Parathyroid adenoma (tissue), 2 donors: Measurements from ENCODE around the gene NECAB3.
A peak's percentile ranks its signal among the peaks of the same experiment; 100 is the strongest.

Experiments
- H2AFZ ChIP-seq: fragments of 300-600 bp; sonication (generic); one replicate; pipeline ENCODE4 v1.7.0; 2017; ENCODE audit warnings: antibody characterized with exemption, mild to moderate bottlenecking
- H3K27ac ChIP-seq: fragments of 300-600 bp; sonication (generic); one replicate; pipeline ENCODE4 v1.7.0; 2017
- H3K27me3 ChIP-seq: fragments of 300-600 bp; sonication (generic); one replicate; pipeline ENCODE4 v1.7.0; 2017; ENCODE audit warnings: low read length; ENCODE audit not compliant: control insufficient read depth, insufficient read depth
- H3K36me3 ChIP-seq: fragments of 300-600 bp; sonication (generic); one replicate; pipeline ENCODE4 v1.7.0; 2017; ENCODE audit warnings: low read length; ENCODE audit not compliant: control insufficient read depth, insufficient read depth
- H3K4me1 ChIP-seq: fragments of 300-600 bp; sonication (generic); one replicate; pipeline ENCODE4 v1.7.0; 2017; ENCODE audit warnings: control low read depth
- H3K4me2 ChIP-seq: fragments of 300-600 bp; sonication (generic); one replicate; pipeline ENCODE4 v1.7.0; 2017; ENCODE audit warnings: low read length
- H3K4me3 ChIP-seq: fragments of 300-600 bp; sonication (generic); one replicate; pipeline ENCODE4 v1.7.0; 2017; ENCODE audit warnings: low read depth, low read length
- H3K79me2 ChIP-seq: fragments of 300-600 bp; sonication (generic); one replicate; pipeline ENCODE4 v1.7.0; 2017; ENCODE audit warnings: control low read depth
- H3K9ac ChIP-seq: fragments of 300-600 bp; sonication (generic); one replicate; pipeline ENCODE4 v1.7.0; 2017; ENCODE audit warnings: mild to moderate bottlenecking
- H3K9me3 ChIP-seq: fragments of 300-600 bp; sonication (generic); one replicate; pipeline ENCODE4 v1.7.0; 2017; ENCODE audit warnings: low read length; ENCODE audit not compliant: control insufficient read depth
- TF ChIP-seq, protein P1 (sequence below): fragments of 300-600 bp; sonication (generic); IDR thresholded peaks from one replicate; pipeline ENCODE4 v1.7.0; 2017; ENCODE audit warnings: antibody characterized with exemption, mild to moderate bottlenecking
- donor health status: primary hyperparathyroidism.

Gene NECAB3

DNA sequence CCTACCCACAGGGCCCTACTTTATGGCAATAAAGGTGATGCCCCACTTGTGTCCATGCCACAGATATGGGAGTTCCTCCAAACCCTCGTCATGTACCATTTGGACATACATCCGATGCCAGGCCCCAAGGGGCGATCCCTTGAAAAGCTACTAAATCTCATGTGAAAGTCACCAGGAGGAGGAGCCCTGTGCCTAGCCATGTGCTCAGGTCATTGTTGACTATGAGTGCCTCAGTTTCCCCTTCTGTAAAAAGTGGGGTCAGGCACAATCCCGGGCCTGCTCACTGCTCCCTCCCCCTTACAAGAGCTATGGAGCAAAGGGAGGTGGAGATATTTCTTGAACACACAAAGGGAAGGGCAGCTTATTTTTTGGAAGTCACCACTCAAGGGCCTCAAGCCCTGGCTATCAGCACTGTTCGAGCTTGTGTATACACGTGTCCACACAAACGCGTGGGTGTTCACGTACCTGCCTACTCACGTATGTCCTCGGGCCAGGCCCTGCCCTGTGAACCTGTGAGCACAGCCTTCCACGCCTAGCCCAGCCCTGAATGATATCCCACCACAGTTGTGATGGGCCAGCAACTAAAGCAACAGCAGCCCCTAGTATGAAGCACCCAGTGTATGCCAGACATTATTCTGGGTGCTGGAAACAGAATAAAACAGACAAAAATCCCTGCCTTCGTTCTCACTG is 5.6 kb downstream of the NECAB3 start:
- H3K4me3 ChIP-seq: no peak overlapping the region
- H3K79me2 ChIP-seq: no peaks in the 10 kb centered on the region
- H3K9me3 ChIP-seq: no peaks in the 10 kb centered on the region
- no peaks in the 10 kb centered on the region for H3K27me3 ChIP-seq
- H3K4me2 ChIP-seq: no peak overlapping the region
- TF ChIP-seq, protein P1, sequence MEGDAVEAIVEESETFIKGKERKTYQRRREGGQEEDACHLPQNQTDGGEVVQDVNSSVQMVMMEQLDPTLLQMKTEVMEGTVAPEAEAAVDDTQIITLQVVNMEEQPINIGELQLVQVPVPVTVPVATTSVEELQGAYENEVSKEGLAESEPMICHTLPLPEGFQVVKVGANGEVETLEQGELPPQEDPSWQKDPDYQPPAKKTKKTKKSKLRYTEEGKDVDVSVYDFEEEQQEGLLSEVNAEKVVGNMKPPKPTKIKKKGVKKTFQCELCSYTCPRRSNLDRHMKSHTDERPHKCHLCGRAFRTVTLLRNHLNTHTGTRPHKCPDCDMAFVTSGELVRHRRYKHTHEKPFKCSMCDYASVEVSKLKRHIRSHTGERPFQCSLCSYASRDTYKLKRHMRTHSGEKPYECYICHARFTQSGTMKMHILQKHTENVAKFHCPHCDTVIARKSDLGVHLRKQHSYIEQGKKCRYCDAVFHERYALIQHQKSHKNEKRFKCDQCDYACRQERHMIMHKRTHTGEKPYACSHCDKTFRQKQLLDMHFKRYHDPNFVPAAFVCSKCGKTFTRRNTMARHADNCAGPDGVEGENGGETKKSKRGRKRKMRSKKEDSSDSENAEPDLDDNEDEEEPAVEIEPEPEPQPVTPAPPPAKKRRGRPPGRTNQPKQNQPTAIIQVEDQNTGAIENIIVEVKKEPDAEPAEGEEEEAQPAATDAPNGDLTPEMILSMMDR: no peak
- no peak overlapping the region for H2AFZ ChIP-seq
- no peak overlapping the region for H3K27ac ChIP-seq
- no peak overlapping the region for H3K9ac ChIP-seq
- no peaks in the 10 kb centered on the region for H3K36me3 ChIP-seq
- peaks cover 26% of the 10 kb centered on the region for H3K4me1 ChIP-seq

DNA sequence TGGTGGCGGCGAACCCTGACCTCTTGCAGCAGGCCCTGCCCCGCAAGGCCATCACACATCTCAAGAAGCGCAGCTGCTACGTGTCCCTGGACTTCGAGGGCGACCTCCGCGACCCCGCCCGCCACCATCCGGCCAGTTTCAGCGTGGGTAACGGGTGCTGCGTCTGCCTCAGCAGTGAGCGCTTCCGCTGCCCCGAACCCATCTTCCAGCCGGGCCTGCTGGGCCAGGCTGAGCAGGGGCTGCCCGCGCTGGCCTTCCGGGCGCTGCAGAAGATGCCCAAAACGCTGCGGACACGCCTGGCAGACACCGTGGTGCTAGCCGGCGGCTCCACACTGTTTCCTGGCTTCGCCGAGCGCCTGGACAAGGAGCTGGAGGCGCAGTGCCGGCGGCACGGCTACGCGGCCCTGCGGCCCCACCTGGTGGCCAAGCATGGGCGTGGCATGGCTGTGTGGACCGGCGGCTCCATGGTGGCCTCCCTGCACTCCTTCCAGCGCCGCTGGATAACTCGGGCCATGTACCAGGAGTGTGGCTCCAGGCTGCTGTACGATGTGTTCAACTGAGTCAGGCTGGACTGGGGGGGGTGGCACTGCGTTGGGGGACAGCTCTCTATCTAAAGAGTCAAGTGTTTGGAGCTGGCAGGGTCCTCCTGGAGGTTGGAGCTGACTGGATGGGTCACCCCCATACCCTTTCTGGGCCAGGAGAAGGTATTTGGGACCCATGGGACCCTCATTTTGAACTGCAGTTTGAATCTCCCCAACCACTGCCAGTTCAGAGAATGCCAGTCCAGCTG is 6.4 kb downstream of the NECAB3 start:
- Histone ChIP-seq H3K4me1 (peaks cover 22% of the 10 kb centered on the region), H3K36me3 (no peaks in the 10 kb centered on the region), H3K79me2 (no peaks in the 10 kb centered on the region), H3K4me2 (peak overlapping the region; percentile 70), H3K9ac (no peak overlapping the region), H3K4me3 (peak overlapping the region; percentile 44), H3K27ac (peak overlapping the region; percentile 80), H3K9me3 (no peaks in the 10 kb centered on the region), H2AFZ (peak overlapping the region; percentile 98), H3K27me3 (no peaks in the 10 kb centered on the region)
- TF ChIP-seq, protein P1: peak; percentile 96

DNA sequence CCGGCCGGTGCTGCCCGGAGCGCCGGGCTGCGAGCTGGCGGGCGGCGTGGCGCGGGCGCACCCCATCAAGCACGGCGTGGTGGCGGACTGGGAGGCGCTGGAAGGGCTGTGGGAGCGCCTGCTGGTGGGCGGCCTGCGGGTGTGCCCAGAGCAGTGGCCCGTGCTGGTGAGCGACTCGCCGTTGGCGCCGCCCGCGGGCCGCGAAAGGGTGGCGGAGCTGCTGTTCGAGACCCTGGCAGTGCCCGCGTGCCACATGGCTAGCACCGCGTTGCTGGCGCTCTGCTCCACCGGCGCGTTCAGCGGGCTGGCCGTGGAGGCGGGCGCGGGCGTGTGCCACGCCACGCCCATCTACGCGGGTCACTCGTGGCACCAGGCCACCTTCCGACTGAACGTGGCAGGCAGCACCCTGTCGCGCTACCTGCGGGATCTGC is 7.0 kb downstream of the NECAB3 start:
- Histone ChIP-seq H3K9ac (no peak overlapping the region), H3K27ac (peak overlapping the region; percentile 80), H3K4me3 (peak overlapping the region; percentile 44), H3K27me3 (no peaks in the 10 kb centered on the region), H3K79me2 (no peaks in the 10 kb centered on the region), H3K4me2 (peak overlapping the region; percentile 70), H2AFZ (peak overlapping the region; percentile 98), H3K4me1 (peaks cover 21% of the 10 kb centered on the region), H3K9me3 (no peaks in the 10 kb centered on the region), H3K36me3 (no peaks in the 10 kb centered on the region)
- TF ChIP-seq, protein P1: no peak

DNA sequence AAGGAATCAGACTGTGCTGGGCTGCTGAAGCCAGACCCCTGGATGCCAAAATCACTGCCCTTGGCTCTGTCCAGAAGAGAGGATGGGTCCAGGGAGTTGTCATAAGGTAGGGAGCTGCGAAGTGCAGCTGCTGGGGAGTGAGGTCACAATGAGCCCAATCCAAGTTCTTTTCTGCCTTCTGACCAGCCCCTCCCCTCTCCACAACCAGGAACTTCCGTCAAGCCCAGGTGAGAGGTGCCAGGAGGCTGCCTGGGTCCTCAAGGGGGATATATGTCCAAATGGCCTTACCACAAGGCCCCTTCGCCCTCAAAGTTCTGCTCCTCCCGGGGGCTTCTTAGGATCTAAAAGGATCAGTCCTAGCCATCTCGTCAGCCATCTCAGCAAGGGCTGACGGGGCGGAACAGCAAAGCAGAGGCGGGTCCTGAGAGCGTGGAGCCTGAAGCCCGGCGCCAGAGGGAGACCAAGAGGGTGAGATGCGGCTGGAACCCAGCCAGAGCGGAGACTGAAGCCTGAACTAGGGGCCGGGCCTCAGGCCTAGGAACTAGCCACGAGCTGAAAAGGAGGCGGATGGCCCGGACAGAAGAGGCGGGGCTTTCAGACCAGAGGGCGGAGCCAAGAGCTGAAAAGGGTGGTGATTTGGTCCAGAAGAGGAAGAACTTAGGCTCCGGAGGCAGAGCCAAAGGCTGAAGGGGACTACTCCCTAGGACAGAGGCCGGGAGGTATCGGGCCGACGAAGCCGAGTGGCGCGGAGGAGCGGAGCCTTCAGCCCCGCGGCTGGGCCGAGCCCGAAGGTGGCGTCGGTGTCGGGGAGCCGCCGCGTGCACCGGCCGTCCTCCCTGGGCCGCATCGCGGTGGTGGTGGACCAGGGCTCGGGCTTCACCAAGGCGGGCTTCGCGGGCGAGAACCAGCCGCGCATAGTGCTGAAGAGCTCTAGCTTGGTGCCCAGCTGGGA is 7.7 kb downstream of the NECAB3 start, which contains the start of gene ACTL10:
TSS of gene ACTL10 (plus strand) at position 651 of the 952 bp plus-strand sequence. CDS start 555 bp downstream, outside the sequence.
- no peaks in the 10 kb centered on the region for H3K9me3 ChIP-seq
- no peaks in the 10 kb centered on the region for H3K79me2 ChIP-seq
- H3K4me2 ChIP-seq: peak within 1 kb of the TSS; percentile 70
- no peaks in the 10 kb centered on the region for H3K27me3 ChIP-seq
- peak within 1 kb of the TSS; percentile 98 for H2AFZ ChIP-seq
- H3K27ac ChIP-seq: peak within 1 kb of the TSS; percentile 80
- TF ChIP-seq, protein P1: peak; percentile 41
- H3K36me3 ChIP-seq: no peaks in the 10 kb centered on the region
- no peak within 1 kb of the TSS for H3K9ac ChIP-seq
- peaks cover 21% of the 10 kb centered on the region for H3K4me1 ChIP-seq
- peak within 1 kb of the TSS; percentile 44 for H3K4me3 ChIP-seq
